K562 (cell line): ENCODE data around the gene CD52.

Source experiments
- HMGXB4 ChIP-seq: sonication (generic); formaldehyde crosslinking; IDR thresholded peaks from 2 replicates; pipeline ENCODE4 v1.8.1; 2023; ENCODE audit warnings: mild to moderate bottlenecking, missing genetic modification reagents
- TF ChIP-seq, protein P1 (sequence below), 3 experiments: IDR thresholded peaks in 2 of 3; conservative IDR thresholded peaks in 1 of 3; 2 replicates each; pipeline ENCODE4 v1.5.1; 2011 to 2012; ENCODE audit warnings: low read length in 3 of 3, mild to moderate bottlenecking in 3 of 3, control low read depth in 2 of 3, improper control_type of control experiment in 1 of 3, inconsistent platforms in 1 of 3, low read depth in 1 of 3, mixed read lengths in 1 of 3, moderate library complexity in 1 of 3; ENCODE audit not compliant: insufficient read depth in 2 of 3

- TF ChIP-seq HMGXB4 (CRISPR knock-in tag), result no peak
- TF ChIP-seq, protein P1, sequence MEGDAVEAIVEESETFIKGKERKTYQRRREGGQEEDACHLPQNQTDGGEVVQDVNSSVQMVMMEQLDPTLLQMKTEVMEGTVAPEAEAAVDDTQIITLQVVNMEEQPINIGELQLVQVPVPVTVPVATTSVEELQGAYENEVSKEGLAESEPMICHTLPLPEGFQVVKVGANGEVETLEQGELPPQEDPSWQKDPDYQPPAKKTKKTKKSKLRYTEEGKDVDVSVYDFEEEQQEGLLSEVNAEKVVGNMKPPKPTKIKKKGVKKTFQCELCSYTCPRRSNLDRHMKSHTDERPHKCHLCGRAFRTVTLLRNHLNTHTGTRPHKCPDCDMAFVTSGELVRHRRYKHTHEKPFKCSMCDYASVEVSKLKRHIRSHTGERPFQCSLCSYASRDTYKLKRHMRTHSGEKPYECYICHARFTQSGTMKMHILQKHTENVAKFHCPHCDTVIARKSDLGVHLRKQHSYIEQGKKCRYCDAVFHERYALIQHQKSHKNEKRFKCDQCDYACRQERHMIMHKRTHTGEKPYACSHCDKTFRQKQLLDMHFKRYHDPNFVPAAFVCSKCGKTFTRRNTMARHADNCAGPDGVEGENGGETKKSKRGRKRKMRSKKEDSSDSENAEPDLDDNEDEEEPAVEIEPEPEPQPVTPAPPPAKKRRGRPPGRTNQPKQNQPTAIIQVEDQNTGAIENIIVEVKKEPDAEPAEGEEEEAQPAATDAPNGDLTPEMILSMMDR (IDR thresholded peaks at IDR 0.05 in 2 of 3, conservative IDR thresholded peaks at IDR 0.05 in 1 of 3; ENCODE audit: insufficient read depth in 2 of 3, low read depth in 1 of 3, low read length in 3 of 3), result no peak
These were observed 19.9 kb downstream of the CD52 start for GRCh38 chr1:26337625-26338024.
